Astrocyte of the spinal cord (primary cell): ENCODE measurements around the gene SNRNP200.
"Not testable (repeated sequence)": the region's sequence is repeated elsewhere in the genome, so short reads cannot be mapped to it uniquely, and the experiment has no call there.

ENCODE experiments used
- DNase-seq: peaks from one replicate; pipeline ENCODE4 v3.0.0; 2011; ENCODE audit warnings: low read depth, low spot score
- H3K4me3 ChIP-seq: 2 replicates; pipeline ENCODE4 v1.5.1; 2011; ENCODE audit warnings: low read depth, mild to moderate bottlenecking, low read length, moderate library complexity
- in situ Hi-C: cut with HindIII; loops from 2 replicates; pipeline ENCODE4 v1.10.0; 2017; ENCODE audit warnings: low sequenced_read_pairs
- TF ChIP-seq, protein P1 (sequence below): IDR thresholded peaks from 2 replicates; pipeline ENCODE4 v1.5.1; 2012; ENCODE audit warnings: low read depth, mild to moderate bottlenecking, low read length, inconsistent platforms

SNRNP200 gene

DNA sequence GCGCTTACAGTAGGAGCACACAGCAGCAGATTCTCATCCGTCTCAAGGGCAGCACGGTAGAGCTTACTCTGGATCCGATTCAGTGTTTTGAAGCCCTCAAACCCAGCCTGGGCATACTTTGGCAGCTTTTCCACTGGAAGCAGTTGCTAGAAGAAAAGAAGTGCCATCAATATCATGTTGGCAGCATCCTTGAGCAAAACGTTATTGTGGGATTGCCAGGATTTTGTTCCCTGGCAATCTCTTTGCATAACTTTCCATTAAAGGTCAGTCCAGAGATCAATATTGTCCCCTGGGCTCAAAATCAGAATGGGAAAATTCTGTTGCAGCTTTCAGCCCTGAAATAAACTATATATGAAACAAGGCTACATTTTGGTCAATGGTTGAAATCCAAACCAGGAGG, 8.4 kb downstream of the SNRNP200 start:
- TF ChIP-seq, protein P1, sequence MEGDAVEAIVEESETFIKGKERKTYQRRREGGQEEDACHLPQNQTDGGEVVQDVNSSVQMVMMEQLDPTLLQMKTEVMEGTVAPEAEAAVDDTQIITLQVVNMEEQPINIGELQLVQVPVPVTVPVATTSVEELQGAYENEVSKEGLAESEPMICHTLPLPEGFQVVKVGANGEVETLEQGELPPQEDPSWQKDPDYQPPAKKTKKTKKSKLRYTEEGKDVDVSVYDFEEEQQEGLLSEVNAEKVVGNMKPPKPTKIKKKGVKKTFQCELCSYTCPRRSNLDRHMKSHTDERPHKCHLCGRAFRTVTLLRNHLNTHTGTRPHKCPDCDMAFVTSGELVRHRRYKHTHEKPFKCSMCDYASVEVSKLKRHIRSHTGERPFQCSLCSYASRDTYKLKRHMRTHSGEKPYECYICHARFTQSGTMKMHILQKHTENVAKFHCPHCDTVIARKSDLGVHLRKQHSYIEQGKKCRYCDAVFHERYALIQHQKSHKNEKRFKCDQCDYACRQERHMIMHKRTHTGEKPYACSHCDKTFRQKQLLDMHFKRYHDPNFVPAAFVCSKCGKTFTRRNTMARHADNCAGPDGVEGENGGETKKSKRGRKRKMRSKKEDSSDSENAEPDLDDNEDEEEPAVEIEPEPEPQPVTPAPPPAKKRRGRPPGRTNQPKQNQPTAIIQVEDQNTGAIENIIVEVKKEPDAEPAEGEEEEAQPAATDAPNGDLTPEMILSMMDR: no peak
- in situ Hi-C loops: no loop called here
- H3K4me3 ChIP-seq: no peak overlapping the region
- no peak for DNase-seq

DNA sequence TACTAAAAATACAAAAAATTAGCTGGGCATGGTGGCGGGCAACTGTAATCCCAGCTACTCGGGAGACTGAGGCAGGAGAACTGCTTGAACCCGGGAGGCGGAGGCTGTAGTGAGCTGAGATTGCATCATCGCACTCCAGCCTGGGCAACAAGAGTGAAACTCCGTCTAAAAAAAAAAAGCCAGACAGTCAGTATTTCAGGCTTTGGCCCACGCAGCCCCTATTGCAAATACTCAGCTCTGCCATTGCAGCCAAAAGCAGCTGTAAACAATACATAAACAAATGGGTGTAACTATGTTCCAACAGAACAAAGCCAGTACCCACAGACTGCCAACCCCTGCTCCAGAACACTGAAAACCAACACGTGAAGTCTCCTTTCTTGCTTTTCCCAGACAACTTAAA, 11.1 kb downstream of the SNRNP200 start:
- H3K4me3 ChIP-seq, DNase-seq, in situ Hi-C loops: not testable (repeated sequence)

DNA sequence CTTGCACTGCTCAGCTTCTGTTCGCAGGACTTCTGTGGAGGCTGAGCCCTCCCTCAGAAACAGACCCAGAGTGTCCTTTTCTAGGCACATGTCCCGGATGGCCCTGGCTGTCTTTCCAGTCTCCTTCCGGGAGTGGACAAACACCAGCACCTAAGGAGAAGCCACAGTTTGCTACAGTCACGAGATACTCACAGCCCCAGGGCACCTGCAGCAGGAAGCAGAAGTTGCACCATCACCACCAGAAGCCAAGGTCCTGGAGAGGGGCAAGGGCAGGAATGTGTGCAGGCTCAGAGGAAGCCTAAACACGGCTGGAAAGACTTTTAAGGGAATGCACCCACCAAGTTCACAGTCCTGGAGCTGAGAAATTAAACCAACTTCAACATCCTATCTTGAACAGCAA, 13.6 kb downstream of the SNRNP200 start:
- TF ChIP-seq, protein P1: no peak
- in situ Hi-C loops: no loop called here

GRCh38 chr2:96287273-96287856, 18.0 kb downstream of the SNRNP200 start:
- in situ Hi-C loops: no loop called here
- no peak for DNase-seq
- TF ChIP-seq, protein P1: no peak
- H3K4me3 ChIP-seq: no peak overlapping the region

More for the DNA sequence above, 13.6 kb downstream of the SNRNP200 start:
- H3K4me3 ChIP-seq: no peak overlapping the region
- DNase-seq: no peak

GRCh38 chr2:96276787-96277499, 28.4 kb downstream of the SNRNP200 start:
- H3K4me3 ChIP-seq: no peak overlapping the region
- in situ Hi-C loops: no loop called here
- TF ChIP-seq, protein P1: no peak
- DNase-seq: no peak

GRCh38 chr2:96274355-96275056, 30.8 kb downstream of the SNRNP200 start:
- TF ChIP-seq, protein P1: no peak
- DNase-seq: no peak
- in situ Hi-C loops: no loop called here
- H3K4me3 ChIP-seq: no peak overlapping the region

GRCh38 chr2:96273763-96274162, 31.6 kb downstream of the SNRNP200 start:
- in situ Hi-C loops: no loop called here
- DNase-seq: no peak
- no peak overlapping the region for H3K4me3 ChIP-seq
- TF ChIP-seq, protein P1: no peak
